Measurements from ENCODE around the gene EEFSEC.

The EEFSEC gene

GRCh38 chr3:128203169-128203568, 49.9 kb downstream of the EEFSEC start:
- H3K27ac ChIP-seq (ENCODE audit: low read depth, low read length): no peak overlapping the region
- peaks cover 11% of the 10 kb centered on the region for H3K4me1 ChIP-seq (ENCODE audit: insufficient read depth, low read length)
- H3K36me3 ChIP-seq (ENCODE audit: insufficient read depth, low read length): no peaks in the 10 kb centered on the region
- H3K9ac ChIP-seq (ENCODE audit: low read length): no peak overlapping the region
- no peaks in the 10 kb centered on the region for H3K27me3 ChIP-seq (ENCODE audit: control insufficient read depth in 1 of 2, insufficient read depth in 2 of 2, low read length in 2 of 2)
- no peak overlapping the region for H3K4me3 ChIP-seq (ENCODE audit: low read depth in 1 of 2, low read length in 2 of 2)
- no peaks in the 10 kb centered on the region for H3K9me3 ChIP-seq (ENCODE audit: low read length)

GRCh38 chr3:128205558-128206145, 52.4 kb downstream of the EEFSEC start:
- no peaks in the 10 kb centered on the region for H3K36me3 ChIP-seq (ENCODE audit: insufficient read depth, low read length)
- H3K9me3 ChIP-seq (ENCODE audit: low read length): no peaks in the 10 kb centered on the region
- no peak overlapping the region for H3K9ac ChIP-seq (ENCODE audit: low read length)
- H3K27me3 ChIP-seq (ENCODE audit: control insufficient read depth in 1 of 2, insufficient read depth in 2 of 2, low read length in 2 of 2): no peaks in the 10 kb centered on the region
- no peak overlapping the region for H3K4me3 ChIP-seq (ENCODE audit: low read depth in 1 of 2, low read length in 2 of 2)
- no peak overlapping the region for H3K27ac ChIP-seq (ENCODE audit: low read depth, low read length)
- H3K4me1 ChIP-seq (ENCODE audit: insufficient read depth, low read length): peaks cover 14% of the 10 kb centered on the region

- Histone ChIP-seq H3K4me3 (ENCODE audit: low read depth in 1 of 2, low read length in 2 of 2) (no peak overlapping the region), H3K36me3 (ENCODE audit: insufficient read depth, low read length) (no peaks in the 10 kb centered on the region), H3K9me3 (ENCODE audit: low read length) (no peaks in the 10 kb centered on the region), H3K4me1 (ENCODE audit: insufficient read depth, low read length) (peaks cover 17% of the 10 kb centered on the region), H3K9ac (ENCODE audit: low read length) (no peak overlapping the region), H3K27me3 (ENCODE audit: control insufficient read depth in 1 of 2, insufficient read depth in 2 of 2, low read length in 2 of 2) (no peaks in the 10 kb centered on the region), H3K27ac (ENCODE audit: low read depth, low read length) (no peak overlapping the region)
These were observed 54.7 kb downstream of the EEFSEC start for GRCh38 chr3:128207951-128208350.

DNA sequence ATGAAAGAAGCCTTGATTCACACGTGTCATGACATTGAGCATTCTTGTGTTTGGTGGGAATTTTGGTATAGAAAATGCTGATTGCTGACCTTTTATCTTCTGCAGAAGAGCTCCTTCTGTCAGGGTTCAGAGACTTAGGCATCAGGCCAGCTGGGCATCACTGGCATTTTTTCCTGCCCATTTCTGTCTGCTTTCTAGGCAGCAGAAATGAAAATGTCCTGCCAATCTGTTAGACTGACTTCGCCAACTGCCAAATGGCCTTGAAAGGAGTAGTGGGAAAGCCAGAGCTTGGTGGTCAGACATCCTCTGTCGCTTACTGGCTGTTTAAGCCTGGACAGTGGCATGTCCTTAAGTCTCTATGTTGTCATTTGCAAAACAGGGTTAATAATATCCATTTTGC, 57.4 kb downstream of the EEFSEC start:
- Histone ChIP-seq H3K9me3 (ENCODE audit: low read length) (no peaks in the 10 kb centered on the region), H3K27me3 (ENCODE audit: control insufficient read depth in 1 of 2, insufficient read depth in 2 of 2, low read length in 2 of 2) (no peaks in the 10 kb centered on the region), H3K4me1 (ENCODE audit: insufficient read depth, low read length) (peaks cover 14% of the 10 kb centered on the region), H3K9ac (ENCODE audit: low read length) (no peak overlapping the region), H3K27ac (ENCODE audit: low read depth, low read length) (no peak overlapping the region), H3K36me3 (ENCODE audit: insufficient read depth, low read length) (no peaks in the 10 kb centered on the region), H3K4me3 (ENCODE audit: low read depth in 1 of 2, low read length in 2 of 2) (no peak overlapping the region)

DNA sequence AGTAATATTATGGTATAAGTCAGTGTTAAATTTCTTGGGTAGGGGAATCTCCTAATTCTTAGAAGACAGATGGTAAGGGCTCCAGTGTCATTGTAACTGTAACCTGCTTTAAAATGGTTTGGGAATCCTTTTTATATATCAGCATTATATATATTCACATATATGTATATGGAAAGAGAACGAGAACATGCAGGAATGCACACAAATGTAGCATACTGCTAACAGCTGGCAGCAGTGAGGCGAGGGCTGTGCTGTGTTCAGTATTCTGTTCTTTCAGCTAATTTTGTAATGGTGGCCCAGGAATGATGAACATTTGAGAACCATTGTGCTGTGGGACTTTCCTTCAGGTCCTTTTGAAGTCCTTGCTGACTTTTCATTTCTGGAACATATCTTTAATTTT, 60.8 kb downstream of the EEFSEC start:
- H3K9ac ChIP-seq (ENCODE audit: low read length): no peak overlapping the region

DNA sequence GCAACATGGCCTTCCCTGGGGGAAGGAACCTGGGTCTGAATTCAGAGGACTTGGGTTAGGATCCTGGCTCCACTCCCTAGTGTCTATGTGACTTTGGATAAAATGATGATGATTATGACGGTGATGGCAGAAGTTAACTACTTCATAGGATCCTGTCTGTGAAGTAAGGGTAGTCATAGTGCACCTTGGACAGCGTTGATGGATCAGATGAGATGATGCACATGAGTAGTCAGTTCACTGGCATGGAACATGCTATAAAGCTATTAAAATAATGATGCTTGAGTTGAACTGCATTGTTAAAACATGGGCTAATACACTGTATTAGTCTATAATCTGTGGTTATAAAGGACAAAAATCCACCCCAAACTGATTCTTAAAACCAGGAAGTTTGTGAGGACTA, 62.0 kb downstream of the EEFSEC start:
- no peaks in the 10 kb centered on the region for H3K36me3 ChIP-seq (ENCODE audit: insufficient read depth, low read length)
- H3K4me1 ChIP-seq (ENCODE audit: insufficient read depth, low read length): peaks cover 7% of the 10 kb centered on the region
- no peak overlapping the region for H3K9ac ChIP-seq (ENCODE audit: low read length)
- no peak overlapping the region for H3K27ac ChIP-seq (ENCODE audit: low read depth, low read length)
- no peak overlapping the region for H3K4me3 ChIP-seq (ENCODE audit: low read depth in 1 of 2, low read length in 2 of 2)
- H3K27me3 ChIP-seq (ENCODE audit: control insufficient read depth in 1 of 2, insufficient read depth in 2 of 2, low read length in 2 of 2): no peaks in the 10 kb centered on the region
- no peaks in the 10 kb centered on the region for H3K9me3 ChIP-seq (ENCODE audit: low read length)

More for the DNA sequence above, 60.8 kb downstream of the EEFSEC start:
- no peak overlapping the region for H3K27ac ChIP-seq (ENCODE audit: low read depth, low read length)
- H3K4me3 ChIP-seq (ENCODE audit: low read depth in 1 of 2, low read length in 2 of 2): no peak overlapping the region
- no peaks in the 10 kb centered on the region for H3K27me3 ChIP-seq (ENCODE audit: control insufficient read depth in 1 of 2, insufficient read depth in 2 of 2, low read length in 2 of 2)
- H3K36me3 ChIP-seq (ENCODE audit: insufficient read depth, low read length): no peaks in the 10 kb centered on the region
- H3K9me3 ChIP-seq (ENCODE audit: low read length): no peaks in the 10 kb centered on the region
- peaks cover 7% of the 10 kb centered on the region for H3K4me1 ChIP-seq (ENCODE audit: insufficient read depth, low read length)

GRCh38 chr3:128215800-128216495, 62.7 kb downstream of the EEFSEC start:
- Histone ChIP-seq H3K27ac (ENCODE audit: low read depth, low read length) (no peak overlapping the region), H3K9ac (ENCODE audit: low read length) (no peak overlapping the region), H3K4me1 (ENCODE audit: insufficient read depth, low read length) (peaks cover under 1% of the 10 kb centered on the region), H3K36me3 (ENCODE audit: insufficient read depth, low read length) (no peaks in the 10 kb centered on the region), H3K27me3 (ENCODE audit: control insufficient read depth in 1 of 2, insufficient read depth in 2 of 2, low read length in 2 of 2) (no peaks in the 10 kb centered on the region), H3K9me3 (ENCODE audit: low read length) (no peaks in the 10 kb centered on the region), H3K4me3 (ENCODE audit: low read depth in 1 of 2, low read length in 2 of 2) (no peak overlapping the region)

DNA sequence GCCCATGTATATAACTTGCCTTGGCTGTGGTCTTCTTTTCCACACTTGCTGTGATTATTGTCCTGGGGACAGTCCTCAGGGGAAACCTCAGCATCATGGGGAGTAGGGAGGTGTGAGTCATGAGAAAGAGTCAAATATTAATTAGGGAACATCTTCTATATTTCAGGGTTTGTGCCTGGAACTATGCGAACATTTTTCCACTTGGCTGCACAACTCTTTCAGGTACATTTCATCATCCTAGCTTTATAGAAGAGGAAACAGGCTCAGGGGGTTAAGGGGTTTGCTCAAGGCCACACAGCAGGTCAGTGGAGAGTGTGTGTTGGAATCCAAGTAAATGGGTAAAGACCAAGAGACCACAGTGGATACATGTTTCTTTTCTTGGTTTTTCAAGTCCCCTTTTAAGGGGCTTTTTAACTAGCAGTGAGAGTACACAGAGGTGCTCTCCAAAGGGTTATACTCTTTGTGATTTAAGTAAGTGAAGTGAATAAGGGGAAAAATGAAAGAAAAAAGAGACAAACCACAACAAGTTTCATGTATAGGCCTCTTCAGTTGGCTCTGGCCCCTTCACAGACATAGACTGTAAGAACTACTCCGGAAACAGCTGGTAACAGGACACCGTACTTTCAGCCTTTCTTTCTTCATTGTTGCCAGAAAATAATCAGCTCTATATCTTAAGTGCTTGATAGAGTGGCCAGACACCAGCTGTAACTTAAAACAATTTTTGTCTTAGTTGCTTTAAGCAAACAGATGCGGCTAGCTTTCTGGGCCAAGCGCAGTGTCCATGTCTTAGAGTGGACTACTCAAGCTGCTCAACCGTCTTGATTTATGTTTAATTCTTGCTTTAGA, 64.6 kb downstream of the EEFSEC start:
- H3K27ac ChIP-seq (ENCODE audit: low read depth, low read length): no peak overlapping the region

GRCh38 chr3:128218548-128219257, 65.4 kb downstream of the EEFSEC start:
- H3K9me3 ChIP-seq (ENCODE audit: low read length): no peaks in the 10 kb centered on the region
- no peak overlapping the region for H3K27ac ChIP-seq (ENCODE audit: low read depth, low read length)
- no peaks in the 10 kb centered on the region for H3K36me3 ChIP-seq (ENCODE audit: insufficient read depth, low read length)
- H3K9ac ChIP-seq (ENCODE audit: low read length): no peak overlapping the region
- no peaks in the 10 kb centered on the region for H3K27me3 ChIP-seq (ENCODE audit: control insufficient read depth in 1 of 2, insufficient read depth in 2 of 2, low read length in 2 of 2)
- H3K4me3 ChIP-seq (ENCODE audit: low read depth in 1 of 2, low read length in 2 of 2): no peak overlapping the region
- H3K4me1 ChIP-seq (ENCODE audit: insufficient read depth, low read length): no peaks in the 10 kb centered on the region

More for the DNA sequence above, 64.6 kb downstream of the EEFSEC start:
- Histone ChIP-seq H3K27me3 (ENCODE audit: control insufficient read depth in 1 of 2, insufficient read depth in 2 of 2, low read length in 2 of 2) (no peaks in the 10 kb centered on the region), H3K9ac (ENCODE audit: low read length) (no peak overlapping the region), H3K4me3 (ENCODE audit: low read depth in 1 of 2, low read length in 2 of 2) (no peak overlapping the region), H3K9me3 (ENCODE audit: low read length) (no peaks in the 10 kb centered on the region), H3K4me1 (ENCODE audit: insufficient read depth, low read length) (no peaks in the 10 kb centered on the region), H3K36me3 (ENCODE audit: insufficient read depth, low read length) (no peaks in the 10 kb centered on the region)

DNA sequence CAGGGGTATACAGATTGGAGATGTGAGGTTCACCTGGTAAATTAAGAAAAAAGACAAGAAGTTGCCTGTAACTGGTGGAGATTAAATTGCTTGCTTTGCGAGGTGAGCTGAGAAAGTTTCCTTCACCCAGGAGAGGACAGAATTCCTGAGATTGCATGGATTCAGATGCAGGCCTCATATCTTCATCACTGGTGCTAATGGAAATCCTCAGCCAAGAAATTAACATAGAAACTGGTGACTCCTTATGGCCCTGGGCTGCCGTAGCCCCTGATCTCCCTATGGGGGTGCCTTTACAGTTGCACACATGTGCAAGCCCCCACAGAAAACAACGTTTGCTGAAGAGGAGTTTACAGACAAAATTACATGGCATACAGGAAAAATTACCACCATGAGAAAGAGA, 68.0 kb downstream of the EEFSEC start:
- Histone ChIP-seq H3K27me3 (ENCODE audit: control insufficient read depth in 1 of 2, insufficient read depth in 2 of 2, low read length in 2 of 2) (no peaks in the 10 kb centered on the region), H3K36me3 (ENCODE audit: insufficient read depth, low read length) (no peaks in the 10 kb centered on the region), H3K4me1 (ENCODE audit: insufficient read depth, low read length) (no peaks in the 10 kb centered on the region), H3K9me3 (ENCODE audit: low read length) (no peaks in the 10 kb centered on the region), H3K9ac (ENCODE audit: low read length) (no peak overlapping the region), H3K27ac (ENCODE audit: low read depth, low read length) (no peak overlapping the region), H3K4me3 (ENCODE audit: low read depth in 1 of 2, low read length in 2 of 2) (no peak overlapping the region)

DNA sequence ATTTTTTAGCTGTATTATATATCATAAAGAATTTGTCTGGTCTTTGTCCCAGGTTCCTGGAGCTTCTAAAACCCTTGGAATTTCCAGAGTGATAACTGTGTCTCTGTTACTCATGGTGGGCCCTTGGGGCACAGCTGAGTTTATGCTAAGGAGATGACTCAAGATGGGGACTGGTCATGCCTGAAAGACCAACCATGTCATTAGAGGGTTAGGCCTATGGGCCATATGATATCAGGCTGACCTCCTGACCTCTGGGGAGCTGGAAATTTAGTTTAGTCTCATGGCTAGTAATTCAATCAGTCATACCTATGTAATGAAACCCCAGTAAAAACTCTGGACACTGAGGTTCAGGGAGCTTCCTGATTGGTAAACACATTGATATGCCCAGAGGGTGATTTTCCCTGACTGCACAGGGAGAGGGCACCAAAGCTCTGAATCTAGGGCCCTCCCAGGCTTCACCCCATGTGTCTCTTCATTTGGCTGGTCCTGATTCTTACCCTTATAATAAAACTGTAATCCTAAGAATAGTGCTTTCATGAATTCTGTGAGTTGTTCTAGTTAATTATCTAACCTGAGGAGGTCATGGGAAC, 69.6 kb downstream of the EEFSEC start:
- Histone ChIP-seq H3K27ac (ENCODE audit: low read depth, low read length) (no peak overlapping the region), H3K4me3 (ENCODE audit: low read depth in 1 of 2, low read length in 2 of 2) (no peak overlapping the region), H3K9ac (ENCODE audit: low read length) (no peak overlapping the region), H3K4me1 (ENCODE audit: insufficient read depth, low read length) (no peaks in the 10 kb centered on the region), H3K9me3 (ENCODE audit: low read length) (no peaks in the 10 kb centered on the region), H3K36me3 (ENCODE audit: insufficient read depth, low read length) (no peaks in the 10 kb centered on the region), H3K27me3 (ENCODE audit: control insufficient read depth in 1 of 2, insufficient read depth in 2 of 2, low read length in 2 of 2) (no peaks in the 10 kb centered on the region)

All from muscle layer of colon (tissue), 2 donors.